Testis (tissue), 3 donors: ENCODE measurements around the gene C15orf62. TPM values are rescaled to one million over a fixed set of nuclear protein-coding genes. Genes with fewer than 3 reads are reported as not detected.

ENCODE experiments used
- DNase-seq: peaks from one replicate; pipeline ENCODE4 v3.0.0-alpha.2; 2019
- H3K27ac ChIP-seq, 2 donors: fragments of 200-600 bp; sonication (generic); one replicate each; pipeline ENCODE4 v1.5.1; 2019
- H3K27me3 ChIP-seq: fragments of 200-600 bp; sonication (generic); one replicate; pipeline ENCODE4 v1.5.1; 2019
- H3K36me3 ChIP-seq: fragments of 200-600 bp; sonication (generic); one replicate; pipeline ENCODE4 v1.5.1; 2017; ENCODE audit warnings: low read depth; ENCODE audit errors: missing control alignments
- H3K4me1 ChIP-seq: fragments of 200-600 bp; sonication (generic); one replicate; pipeline ENCODE4 v1.5.1; 2019
- H3K4me3 ChIP-seq, 2 donors: fragments of 200-600 bp; sonication (generic); one replicate each; pipeline ENCODE4 v1.5.1; 2017 to 2019
- H3K9me3 ChIP-seq: fragments of 200-600 bp; sonication (generic); one replicate; pipeline ENCODE4 v1.5.1; 2017
- CTCF ChIP-seq, 3 experiments: fragments of 450-650 bp in 2 of 3; fragments of 200-600 bp in 1 of 3; sonication (generic) in 1 of 3; IDR thresholded peaks; one replicate each; pipeline ENCODE4 v1.5.1; 2016 to 2019; ENCODE audit warnings: antibody characterized with exemption in 3 of 3, mild to moderate bottlenecking in 2 of 3, moderate library complexity in 1 of 3
- POLR2A ChIP-seq: fragments of 450-650 bp; IDR thresholded peaks from one replicate; pipeline ENCODE4 v1.6.1; 2017; ENCODE audit warnings: antibody characterized with exemption, mild to moderate bottlenecking, moderate library complexity
- WGBS, 2 donors: methylation state at CpG; one replicate each; pipeline ENCODE4 v1.1.5; 2018; 5-methylcytosine and 5-hydroxymethylcytosine counted together
- intact Hi-C: fragments of 100-400 bp; cut with DNase I; formaldehyde crosslinking; loops from one replicate; pipeline ENCODE4 v1.15.1; 2023; ENCODE audit warnings: low total_unique reads
- polyA plus RNA-seq: library from polyadenylated mRNA; stranded (reverse); fragments of 350-450 nt; fragmentation: Illumina TruSeq; extraction: RNeasy Lipid Tissue Mini Kit (QIAGEN cat#74804); gene quantifications from one replicate; pipeline ENCODE4 v1.2.3, GENCODE V29; 2014; ENCODE audit warnings: low read depth, low replicate concordance; ENCODE audit not compliant: insufficient read depth
- total RNA-seq, 2 donors: library from RNA; depleted of rRNA; stranded (reverse); fragments of >200 nt; gene quantifications; one replicate each; pipeline ENCODE4 v1.2.3, GENCODE V29; 2016

Gene C15orf62
- total and polyA plus RNA-seq, 3 donors from 2014 or later: 0.24 TPM; not detected in 2

- no peaks in the 10 kb centered on the region for H3K36me3 ChIP-seq
- no peak overlapping the region for H3K4me3 ChIP-seq
- intact Hi-C loops: no loop called here
- no peaks in the 10 kb centered on the region for H3K4me1 ChIP-seq
- no peak for TF ChIP-seq POLR2A
- TF ChIP-seq CTCF (IDR thresholded peaks at IDR 0.05): no peak
- no peaks in the 10 kb centered on the region for H3K27me3 ChIP-seq
- 41 to 43% methylated on average over 3 of the region's 3 CpGs for WGBS, 2 donors
- no peak overlapping the region for H3K27ac ChIP-seq
- DNase-seq: no peak
- H3K9me3 ChIP-seq: no peaks in the 10 kb centered on the region
Observed at GRCh38 chr15:40785164-40785563, 15.4 kb downstream of the C15orf62 start.

- H3K27ac ChIP-seq: no peak overlapping the region
- no peaks in the 10 kb centered on the region for H3K36me3 ChIP-seq
- no peaks in the 10 kb centered on the region for H3K27me3 ChIP-seq
- no peaks in the 10 kb centered on the region for H3K9me3 ChIP-seq
- no peak for DNase-seq
- no peaks in the 10 kb centered on the region for H3K4me1 ChIP-seq
- intact Hi-C loops: no loop called here
- TF ChIP-seq POLR2A (no peak), CTCF (IDR thresholded peaks at IDR 0.05) (no peak)
- 83 to 94% methylated on average over 2 of the region's 2 CpGs for WGBS, 2 donors
- H3K4me3 ChIP-seq: no peak overlapping the region
Observed at GRCh38 chr15:40785814-40786213, 16.0 kb downstream of the C15orf62 start.

- H3K36me3 ChIP-seq: no peaks in the 10 kb centered on the region
- no peak overlapping the region for H3K4me3 ChIP-seq
- no peaks in the 10 kb centered on the region for H3K4me1 ChIP-seq
- intact Hi-C loops: no loop called here
- no peaks in the 10 kb centered on the region for H3K9me3 ChIP-seq
- H3K27ac ChIP-seq: no peak overlapping the region
- no peaks in the 10 kb centered on the region for H3K27me3 ChIP-seq
- 57 to 58% methylated on average over 4 of the region's 4 CpGs for WGBS, 2 donors
- DNase-seq: no peak
- TF ChIP-seq CTCF (IDR thresholded peaks at IDR 0.05) (no peak), POLR2A (no peak)
Observed at GRCh38 chr15:40787344-40787841, 17.6 kb downstream of the C15orf62 start.

GRCh38 chr15:40787991-40788390 lies 18.2 kb downstream of the C15orf62 start:
- Histone ChIP-seq H3K4me1 (no peaks in the 10 kb centered on the region), H3K9me3 (no peaks in the 10 kb centered on the region), H3K4me3 (no peak overlapping the region), H3K36me3 (no peaks in the 10 kb centered on the region), H3K27me3 (no peaks in the 10 kb centered on the region), H3K27ac (no peak overlapping the region)
- 65 to 69% methylated on average over 6 of the region's 6 CpGs for WGBS, 2 donors
- DNase-seq: no peak
- intact Hi-C loops: no loop called here
- TF ChIP-seq POLR2A (no peak), CTCF (IDR thresholded peaks at IDR 0.05) (no peak)

GRCh38 chr15:40789119-40789518 lies 19.3 kb downstream of the C15orf62 start:
- no peaks in the 10 kb centered on the region for H3K4me1 ChIP-seq

More at GRCh38 chr15:40789119-40789518, 19.3 kb downstream of the C15orf62 start:
- WGBS, 2 donors: 56 to 71% methylated on average over 5 of the region's 5 CpGs
- Histone ChIP-seq H3K4me3 (no peak overlapping the region), H3K27me3 (no peaks in the 10 kb centered on the region), H3K36me3 (no peaks in the 10 kb centered on the region), H3K9me3 (no peaks in the 10 kb centered on the region), H3K27ac (no peak overlapping the region)
- DNase-seq: no peak
- TF ChIP-seq POLR2A (no peak), CTCF (IDR thresholded peaks at IDR 0.05) (no peak)
- intact Hi-C loops: no loop called here
